Astrocyte (in vitro differentiated cells and primary cell): Measurements from ENCODE around the gene ATG7. TPM values are rescaled to one million over a fixed set of nuclear protein-coding genes. Genes with fewer than 3 reads are reported as not detected.

Experiments
- DNase-seq: peaks from one replicate; pipeline ENCODE4 v3.0.0-alpha.2; 2010; ENCODE audit warnings: low read depth
- FAIRE-seq: peaks from 2 replicates; lab custom pipeline; 2011; peaks lifted over from hg19 to GRCh38; lab: Jason Lieb, UNC
- H2AFZ ChIP-seq: 2 replicates; pipeline ENCODE4 v1.6.0; 2012; ENCODE audit warnings: low read depth, low read length, inconsistent platforms
- H3K27ac ChIP-seq: 2 replicates; pipeline ENCODE4 v1.5.1; 2011; ENCODE audit warnings: low read depth, low read length, inconsistent platforms
- H3K27me3 ChIP-seq: 2 replicates; pipeline ENCODE4 v1.6.0; 2011; ENCODE audit warnings: low read length, inconsistent platforms; ENCODE audit not compliant: insufficient read depth
- H3K36me3 ChIP-seq: 2 replicates; pipeline ENCODE4 v1.5.1; 2011; ENCODE audit warnings: low read length, inconsistent platforms; ENCODE audit not compliant: insufficient read depth
- H3K4me1 ChIP-seq: 2 replicates; pipeline ENCODE4 v1.5.1; 2011; ENCODE audit warnings: low read length, inconsistent platforms; ENCODE audit not compliant: insufficient read depth
- H3K4me2 ChIP-seq: 2 replicates; pipeline ENCODE4 v1.6.0; 2012; ENCODE audit warnings: low read length, inconsistent platforms
- H3K4me3 ChIP-seq: 2 replicates; pipeline ENCODE4 v1.5.1; 2011; ENCODE audit warnings: low read depth, mild to moderate bottlenecking, low read length, inconsistent platforms; ENCODE audit not compliant: insufficient read depth
- H3K79me2 ChIP-seq: 2 replicates; pipeline ENCODE4 v1.6.0; 2012; ENCODE audit warnings: mild to moderate bottlenecking, low read length, inconsistent platforms; ENCODE audit not compliant: insufficient read depth
- H3K9ac ChIP-seq: 2 replicates; pipeline ENCODE4 v1.6.0; 2012; ENCODE audit warnings: mild to moderate bottlenecking, low read length, inconsistent platforms
- H3K9me3 ChIP-seq: 2 replicates; pipeline ENCODE4 v1.5.1; 2012; ENCODE audit warnings: low read depth, mild to moderate bottlenecking, low read length, inconsistent platforms; ENCODE audit not compliant: insufficient read depth
- H4K20me1 ChIP-seq: 2 replicates; pipeline ENCODE4 v1.6.0; 2012; ENCODE audit warnings: low read length, inconsistent platforms; ENCODE audit not compliant: insufficient read depth
- H3K27ac Mint-ChIP-seq: one replicate; pipeline ENCODE4 v1.8.0; 2021; ENCODE audit warnings: mild to moderate bottlenecking, mixed read lengths; ENCODE audit not compliant: unreplicated experiment
- H3K27me3 Mint-ChIP-seq: one replicate; pipeline ENCODE4 v1.8.0; 2021; ENCODE audit warnings: low read depth, mixed read lengths; ENCODE audit not compliant: unreplicated experiment
- H3K36me3 Mint-ChIP-seq: one replicate; pipeline ENCODE4 v1.8.0; 2021; ENCODE audit warnings: low read depth, mixed read lengths; ENCODE audit not compliant: unreplicated experiment
- H3K4me1 Mint-ChIP-seq: one replicate; pipeline ENCODE4 v1.8.0; 2021; ENCODE audit warnings: low read depth, mixed read lengths; ENCODE audit not compliant: unreplicated experiment
- H3K4me3 Mint-ChIP-seq: one replicate; pipeline ENCODE4 v1.8.0; 2021; ENCODE audit warnings: mild to moderate bottlenecking, moderate library complexity, mixed read lengths; ENCODE audit not compliant: unreplicated experiment
- H3K9me3 Mint-ChIP-seq: one replicate; pipeline ENCODE4 v1.8.0; 2021; ENCODE audit warnings: mild to moderate bottlenecking, mixed read lengths; ENCODE audit not compliant: unreplicated experiment
- CTCF ChIP-seq: IDR thresholded peaks from 2 replicates; pipeline ENCODE4 v1.5.1; 2011; ENCODE audit warnings: low read depth, mild to moderate bottlenecking, inconsistent platforms, low read length, moderate library complexity; ENCODE audit not compliant: insufficient read depth
- EZH2 ChIP-seq: IDR thresholded peaks from 2 replicates; pipeline ENCODE4 v1.6.1; 2012; ENCODE audit warnings: mild to moderate bottlenecking, low read length, inconsistent platforms; ENCODE audit not compliant: insufficient read depth
- total RNA-seq: library from RNA; stranded (reverse); gene quantifications from 2 replicates; pipeline ENCODE4 v1.2.1, GENCODE V29; 2021

ATG7 gene
- total RNA-seq, 1 donor from 2014 or later: 29.5 TPM

- Histone ChIP-seq H3K4me2 (no peak overlapping the region), H4K20me1 (no peaks in the 10 kb centered on the region), H3K36me3 (no peaks in the 10 kb centered on the region), H3K79me2 (no peaks in the 10 kb centered on the region), H3K4me1 (peaks cover 5% of the 10 kb centered on the region), H3K27me3 (no peaks in the 10 kb centered on the region), H3K9me3 (no peaks in the 10 kb centered on the region), H3K4me3 (no peak overlapping the region), H3K27ac (no peak overlapping the region), H3K9ac (no peak overlapping the region), H2AFZ (no peak overlapping the region)
- H3K36me3 Mint-ChIP-seq: peaks cover 10% of the 10 kb centered on the region
- no peak for FAIRE-seq
- H3K4me1 Mint-ChIP-seq: peaks cover 14% of the 10 kb centered on the region
- no peak overlapping the region for H3K27ac Mint-ChIP-seq
- TF ChIP-seq CTCF (no peak), EZH2 (no peak)
- no peak for DNase-seq
- no peak overlapping the region for H3K4me3 Mint-ChIP-seq
- H3K27me3 Mint-ChIP-seq: no peaks in the 10 kb centered on the region
- peaks cover 6% of the 10 kb centered on the region for H3K9me3 Mint-ChIP-seq
Observed at GRCh38 chr3:11447584-11448200, 175.5 kb downstream of the ATG7 start.

GRCh38 chr3:11450015-11450414 is 177.8 kb downstream of the ATG7 start:
- Histone ChIP-seq H3K4me1 (peaks cover 23% of the 10 kb centered on the region), H2AFZ (no peak overlapping the region), H3K9ac (no peak overlapping the region), H3K27me3 (no peaks in the 10 kb centered on the region), H3K4me2 (no peak overlapping the region), H3K27ac (no peak overlapping the region), H4K20me1 (no peaks in the 10 kb centered on the region), H3K36me3 (no peaks in the 10 kb centered on the region), H3K4me3 (no peak overlapping the region), H3K79me2 (no peaks in the 10 kb centered on the region), H3K9me3 (no peaks in the 10 kb centered on the region)
- TF ChIP-seq CTCF: no peak
- no peak for TF ChIP-seq EZH2
- H3K27me3 Mint-ChIP-seq: no peaks in the 10 kb centered on the region
- H3K27ac Mint-ChIP-seq: no peak overlapping the region
- peaks cover 6% of the 10 kb centered on the region for H3K36me3 Mint-ChIP-seq
- peaks cover 6% of the 10 kb centered on the region for H3K9me3 Mint-ChIP-seq
- H3K4me3 Mint-ChIP-seq: no peak overlapping the region
- DNase-seq (no peak), FAIRE-seq (no peak)
- H3K4me1 Mint-ChIP-seq: peaks cover 30% of the 10 kb centered on the region

GRCh38 chr3:11452312-11452711 is 180.1 kb downstream of the ATG7 start:
- TF ChIP-seq CTCF (no peak), EZH2 (no peak)
- H3K4me3 Mint-ChIP-seq: no peak overlapping the region

More at GRCh38 chr3:11452312-11452711, 180.1 kb downstream of the ATG7 start:
- H3K9me3 ChIP-seq: no peaks in the 10 kb centered on the region
- H3K79me2 ChIP-seq: peaks cover 3% of the 10 kb centered on the region
- Mint-ChIP-seq H3K4me1 (peaks cover 30% of the 10 kb centered on the region), H3K36me3 (peaks cover 8% of the 10 kb centered on the region), H3K27ac (no peak overlapping the region), H3K27me3 (no peaks in the 10 kb centered on the region), H3K9me3 (peaks cover 3% of the 10 kb centered on the region)
- no peak overlapping the region for H3K27ac ChIP-seq
- no peak overlapping the region for H2AFZ ChIP-seq
- DNase-seq (no peak), FAIRE-seq (no peak)
- H3K36me3 ChIP-seq: no peaks in the 10 kb centered on the region
- no peak overlapping the region for H3K9ac ChIP-seq
- peaks cover 30% of the 10 kb centered on the region for H3K4me1 ChIP-seq
- H4K20me1 ChIP-seq: no peaks in the 10 kb centered on the region
- no peaks in the 10 kb centered on the region for H3K27me3 ChIP-seq
- H3K4me3 ChIP-seq: no peak overlapping the region
- H3K4me2 ChIP-seq: no peak overlapping the region
